GM21381 (cell line): ENCODE results near the gene PPHLN1.

ENCODE experiments used
- ATAC-seq: cut with Tn5 transposase; IDR thresholded peaks from one replicate; pipeline ENCODE4 v1.9.1; 2021; ENCODE audit warnings: mild to moderate bottlenecking, moderate library complexity; ENCODE audit not compliant: unreplicated experiment

PPHLN1 gene

GRCh38 chr12:42325653-42326474 is at the start of gene PPHLN1, which contains the start of gene ZCRB1:
Gene PPHLN1 (plus strand): TSS chr12:42326167. CDS start chr12:42335903, 9,736 bp downstream.
Gene ZCRB1 (minus strand): TSS chr12:42326094. CDS start chr12:42324102, 1,992 bp downstream.
- ATAC-seq: peak; percentile 93

GRCh38 chr12:42277396-42278127 is 48.4 kb upstream of the PPHLN1 start:
- no peak for ATAC-seq

- ATAC-seq: no peak
These were observed 47.8 kb upstream of the PPHLN1 start for GRCh38 chr12:42278128-42278510.

- ATAC-seq: no peak
These were observed 44.7 kb upstream of the PPHLN1 start for GRCh38 chr12:42281278-42281677.

- ATAC-seq: no peak
These were observed 44.1 kb upstream of the PPHLN1 start for GRCh38 chr12:42281844-42282243.

GRCh38 chr12:42282294-42282693 is 43.7 kb upstream of the PPHLN1 start:
- ATAC-seq: no peak

GRCh38 chr12:42283739-42284138 is 42.2 kb upstream of the PPHLN1 start:
- no peak for ATAC-seq

- no peak for ATAC-seq
These were observed 41.8 kb upstream of the PPHLN1 start for GRCh38 chr12:42284157-42284556.

GRCh38 chr12:42284876-42285275 is 41.1 kb upstream of the PPHLN1 start:
- no peak for ATAC-seq

GRCh38 chr12:42285431-42285830 is 40.5 kb upstream of the PPHLN1 start:
- ATAC-seq: no peak

- no peak for ATAC-seq
These were observed 39.2 kb upstream of the PPHLN1 start for GRCh38 chr12:42286741-42287140.

GRCh38 chr12:42288544-42288943 is 37.4 kb upstream of the PPHLN1 start:
- no peak for ATAC-seq

GRCh38 chr12:42291680-42292079 is 34.3 kb upstream of the PPHLN1 start:
- ATAC-seq: no peak

- ATAC-seq: no peak
These were observed 29.4 kb upstream of the PPHLN1 start for GRCh38 chr12:42296503-42297109.

GRCh38 chr12:42298887-42299286 is 27.1 kb upstream of the PPHLN1 start:
- no peak for ATAC-seq

- peak; percentile 80 for ATAC-seq
These were observed 26.3 kb upstream of the PPHLN1 start for GRCh38 chr12:42299392-42300308.

GRCh38 chr12:42306297-42306696 is 19.7 kb upstream of the PPHLN1 start:
- no peak for ATAC-seq

GRCh38 chr12:42308390-42308789 is 17.6 kb upstream of the PPHLN1 start:
- no peak for ATAC-seq

- ATAC-seq: no peak
These were observed 16.0 kb upstream of the PPHLN1 start for GRCh38 chr12:42309996-42310395.

GRCh38 chr12:42315108-42315507 is 10.9 kb upstream of the PPHLN1 start:
- no peak for ATAC-seq

- ATAC-seq: no peak
These were observed 5.2 kb upstream of the PPHLN1 start for GRCh38 chr12:42320796-42321195.
